Uterus (tissue), 4 donors: ENCODE data around the gene PRKRA. TPM values are rescaled to one million over a fixed set of nuclear protein-coding genes. Genes with fewer than 3 reads are reported as not detected.
"Not testable (repeated sequence)": the region's sequence is repeated elsewhere in the genome, so short reads cannot be mapped to it uniquely, and the experiment has no call there.

Source experiments
- DNase-seq, 2 donors: peaks; one replicate each; pipeline ENCODE4 v3.0.0-alpha.2; 2019 to 2020
- H3K27ac ChIP-seq, 2 donors: fragments of 200-600 bp; sonication (generic); 1 replicate in 1 of 2; 2 replicates in 1 of 2; pipeline ENCODE4 v1.5.1; 2016 to 2018
- H3K27me3 ChIP-seq, 2 donors: fragments of 200-600 bp; sonication (generic); one replicate each; pipeline ENCODE4 v1.5.1; 2018 to 2019; ENCODE audit warnings: control low read depth in 1 of 2
- H3K36me3 ChIP-seq, 2 donors: fragments of 200-600 bp; sonication (generic); one replicate each; pipeline ENCODE4 v1.5.1; 2019; ENCODE audit warnings: control low read depth in 1 of 2
- H3K4me1 ChIP-seq, 2 donors: fragments of 200-600 bp; sonication (generic); one replicate each; pipeline ENCODE4 v1.5.1; 2018 to 2019; ENCODE audit warnings: control low read depth in 1 of 2
- H3K4me3 ChIP-seq, 2 donors: fragments of 200-600 bp; sonication (generic); 1 replicate in 1 of 2; 2 replicates in 1 of 2; pipeline ENCODE4 v1.5.1; 2018 to 2019; ENCODE audit warnings: mild to moderate bottlenecking in 1 of 2
- H3K9me3 ChIP-seq, 2 donors: fragments of 200-600 bp; sonication (generic); one replicate each; pipeline ENCODE4 v1.5.1; 2019; ENCODE audit warnings: control low read depth in 1 of 2
- CTCF ChIP-seq, 4 experiments: fragments of 200-600 bp in 2 of 4; fragments of 450-650 bp in 2 of 4; sonication (generic) in 2 of 4; IDR thresholded peaks; one replicate each; pipeline ENCODE4 v1.5.1; 2016 to 2019; ENCODE audit warnings: antibody characterized with exemption in 4 of 4, mild to moderate bottlenecking in 2 of 4, moderate library complexity in 1 of 4
- POLR2A ChIP-seq, 2 donors: fragments of 450-650 bp; IDR thresholded peaks; one replicate each; pipeline ENCODE4 v1.6.1; 2016; ENCODE audit warnings: antibody characterized with exemption in 2 of 2, mild to moderate bottlenecking in 1 of 2, moderate library complexity in 1 of 2
- intact Hi-C: fragments of 100-400 bp; cut with DNase I; formaldehyde crosslinking; loops from one replicate; pipeline ENCODE4 v1.15.1; 2023; ENCODE audit warnings: low total_unique reads
- total RNA-seq, 4 donors: library from RNA; depleted of rRNA in 3 of 4; stranded (reverse); fragments of >200 nt in 3 of 4; gene quantifications; one replicate each; pipeline versions ENCODE4 v1.1.0 to v1.2.4, GENCODE V29; 2014 to 2023
- donor health status: DM: yes; HTN: yes; CAD: no.

PRKRA gene
- total RNA-seq, 4 donors from 2014 or later: 42.1 to 132 (median 68.8) TPM

DNA sequence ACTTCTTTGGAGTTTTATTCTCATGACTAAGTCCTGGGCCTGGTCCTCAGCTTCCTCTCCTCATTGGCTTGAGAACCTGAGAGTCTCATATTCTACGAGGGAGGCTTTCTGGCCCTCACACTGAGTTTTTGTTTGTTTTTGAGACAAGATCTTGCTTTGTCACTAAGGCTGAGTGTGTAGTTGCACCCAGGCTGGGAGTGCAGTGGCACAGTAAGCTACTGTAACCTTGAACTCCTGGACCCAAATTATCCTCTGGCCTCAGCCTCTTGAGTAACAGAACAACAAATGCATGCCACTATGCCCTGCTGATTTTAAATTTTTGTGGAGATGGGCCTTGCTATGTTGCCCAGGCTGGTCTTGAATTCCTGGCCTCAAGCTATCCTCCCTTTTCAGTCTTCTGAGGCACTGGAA is 22.6 kb downstream of the PRKRA start:
- no peak for DNase-seq
- TF ChIP-seq CTCF (IDR thresholded peaks at IDR 0.05) (no peak), POLR2A (IDR thresholded peaks at IDR 0.05) (no peak)
- no peaks in the 10 kb centered on the region for H3K4me1 ChIP-seq
- intact Hi-C loops: no loop called here
- H3K27ac ChIP-seq: no peak overlapping the region
- H3K9me3 ChIP-seq: no peaks in the 10 kb centered on the region
- H3K4me3 ChIP-seq: no peak overlapping the region
- no peaks in the 10 kb centered on the region for H3K27me3 ChIP-seq
- H3K36me3 ChIP-seq: no peaks in the 10 kb centered on the region

DNA sequence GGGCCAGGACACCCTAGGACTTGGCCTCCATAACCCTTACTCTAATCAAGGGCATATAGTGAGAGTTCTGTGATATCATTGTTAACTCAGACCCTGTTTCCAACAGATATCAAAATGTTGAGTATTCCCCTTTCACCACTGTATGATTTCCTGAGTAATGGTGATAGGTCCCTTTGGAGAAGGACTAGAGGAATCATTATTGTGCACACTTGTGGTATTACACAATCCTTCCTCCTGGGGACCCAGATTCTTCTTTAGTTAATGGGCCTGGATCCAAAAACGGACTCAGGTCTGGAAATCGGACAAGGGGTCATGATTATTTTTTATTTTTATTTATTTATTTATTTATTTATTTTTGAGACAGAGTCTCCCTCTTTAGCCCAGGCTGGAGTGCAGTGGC is 23.5 kb downstream of the PRKRA start:
- no peaks in the 10 kb centered on the region for H3K4me1 ChIP-seq
- H3K36me3 ChIP-seq: no peaks in the 10 kb centered on the region
- intact Hi-C loops: no loop called here
- H3K27ac ChIP-seq: no peak overlapping the region
- no peak overlapping the region for H3K4me3 ChIP-seq
- DNase-seq: no peak
- no peak for TF ChIP-seq POLR2A (IDR thresholded peaks at IDR 0.05)
- no peak for TF ChIP-seq CTCF (IDR thresholded peaks at IDR 0.05)
- H3K9me3 ChIP-seq: no peaks in the 10 kb centered on the region
- H3K27me3 ChIP-seq: no peaks in the 10 kb centered on the region

DNA sequence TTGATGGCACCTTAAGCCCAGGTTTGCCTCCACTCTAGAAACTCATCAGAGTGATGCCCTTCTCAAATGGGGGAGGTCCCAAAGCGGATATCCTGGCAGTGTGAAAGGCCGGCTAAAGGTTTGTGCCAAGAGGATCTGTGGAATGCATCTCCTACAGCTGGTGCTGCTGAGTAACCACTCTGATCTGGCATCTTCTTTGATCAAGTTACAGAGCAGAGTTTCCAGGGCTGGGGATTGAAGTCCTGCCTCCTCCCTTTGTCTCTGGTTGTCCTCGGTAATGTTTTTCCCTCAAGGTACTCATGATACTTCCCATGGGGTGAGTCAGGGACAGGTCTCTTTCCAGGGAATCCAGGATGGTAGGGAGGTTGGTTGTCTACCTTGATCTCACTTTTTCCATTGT is 24.6 kb downstream of the PRKRA start:
- H3K27ac ChIP-seq: no peak overlapping the region
- TF ChIP-seq POLR2A (IDR thresholded peaks at IDR 0.05) (no peak), CTCF (IDR thresholded peaks at IDR 0.05) (no peak)
- H3K36me3 ChIP-seq: no peaks in the 10 kb centered on the region
- no peaks in the 10 kb centered on the region for H3K4me1 ChIP-seq
- H3K27me3 ChIP-seq: no peaks in the 10 kb centered on the region
- H3K9me3 ChIP-seq: no peaks in the 10 kb centered on the region
- intact Hi-C loops: no loop called here
- no peak for DNase-seq
- H3K4me3 ChIP-seq: no peak overlapping the region

DNA sequence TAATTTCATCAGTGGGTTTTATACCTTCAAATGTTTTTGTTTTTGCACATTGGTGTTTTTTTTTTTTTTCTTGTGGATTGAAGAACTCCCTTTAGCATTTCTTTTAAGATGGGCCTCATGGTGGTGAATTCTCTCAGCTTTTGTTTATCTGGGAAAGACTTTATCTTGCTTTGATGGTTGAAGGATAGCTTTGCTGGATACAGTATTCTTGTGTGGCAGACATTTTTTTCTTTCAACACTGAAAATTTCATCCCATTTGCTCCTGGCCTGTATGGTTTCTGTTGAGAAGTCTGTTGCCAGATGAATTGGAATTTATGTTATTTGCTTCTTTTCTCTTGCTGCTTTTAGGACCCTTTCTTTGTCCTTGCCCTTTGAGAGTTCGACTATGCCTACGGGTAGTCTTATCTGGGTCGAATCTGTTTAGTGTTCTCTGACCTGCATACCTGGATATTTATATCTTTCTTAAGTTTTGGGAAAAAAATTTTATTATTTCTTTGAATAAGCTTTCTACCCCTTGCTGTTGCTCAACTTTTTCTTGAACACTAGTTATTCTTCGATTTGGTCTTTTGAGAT is 25.6 kb downstream of the PRKRA start:
- Histone ChIP-seq H3K27me3 (no peaks in the 10 kb centered on the region), H3K27ac (no peak overlapping the region), H3K4me3 (no peak overlapping the region), H3K36me3 (no peaks in the 10 kb centered on the region), H3K4me1 (no peaks in the 10 kb centered on the region), H3K9me3 (no peaks in the 10 kb centered on the region)
- TF ChIP-seq CTCF (IDR thresholded peaks at IDR 0.05) (no peak), POLR2A (IDR thresholded peaks at IDR 0.05) (no peak)
- DNase-seq: no peak
- intact Hi-C loops: no loop called here

- H3K4me3 ChIP-seq, H3K27ac ChIP-seq, H3K9me3 ChIP-seq, DNase-seq, intact Hi-C loops, H3K4me1 ChIP-seq, H3K27me3 ChIP-seq, H3K36me3 ChIP-seq: not testable (repeated sequence)
Measured at GRCh38 chr2:178423746-178424145, 27.2 kb downstream of the PRKRA start.

DNA sequence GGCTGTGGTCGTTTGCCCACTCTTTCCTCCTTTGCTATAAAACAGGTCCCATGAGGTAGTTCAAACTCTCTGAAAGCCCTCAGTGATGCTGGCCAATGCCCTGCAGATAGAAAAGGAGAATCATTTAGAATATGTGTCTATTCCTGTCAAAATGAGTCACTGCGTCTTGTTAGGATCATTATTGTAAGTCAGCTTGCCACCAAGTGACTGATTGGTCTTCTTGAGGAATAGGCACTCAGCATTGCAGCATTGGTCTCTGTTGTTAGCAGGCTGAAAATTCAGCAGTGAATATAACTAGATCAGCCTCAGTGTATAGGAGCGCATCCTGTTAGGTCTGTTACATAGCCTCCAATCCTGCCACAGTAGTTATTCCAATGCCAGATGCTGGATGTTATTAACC is 28.9 kb downstream of the PRKRA start:
- H3K27ac ChIP-seq: no peak overlapping the region
- DNase-seq: no peak
- H3K9me3 ChIP-seq: no peaks in the 10 kb centered on the region
- TF ChIP-seq CTCF (IDR thresholded peaks at IDR 0.05) (no peak), POLR2A (IDR thresholded peaks at IDR 0.05) (no peak)
- no peak overlapping the region for H3K4me3 ChIP-seq
- H3K36me3 ChIP-seq: no peaks in the 10 kb centered on the region
- intact Hi-C loops: no loop called here
- H3K4me1 ChIP-seq: no peaks in the 10 kb centered on the region
- no peaks in the 10 kb centered on the region for H3K27me3 ChIP-seq
